ENCODE measurements around the gene PRR20C.

DNA sequence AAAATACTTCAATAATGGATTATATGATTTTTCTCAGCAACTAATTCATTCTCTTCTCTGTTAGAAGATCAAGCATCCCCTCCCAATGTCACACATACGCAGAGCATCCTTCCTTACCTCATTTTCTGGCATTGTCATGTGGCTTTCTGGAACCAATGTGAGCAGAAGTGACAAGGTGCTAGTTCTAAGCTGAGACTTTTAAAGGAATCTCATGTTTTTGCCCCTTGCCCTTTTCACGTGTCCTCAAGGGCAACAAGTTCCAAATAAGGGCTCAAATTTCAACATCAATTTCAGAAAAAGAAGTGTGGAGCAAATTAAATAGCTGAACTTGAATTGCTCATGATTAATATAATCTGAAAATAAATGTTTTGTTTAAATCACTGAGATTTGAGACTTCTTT is 17.8 kb upstream of the PRR20C start:
- TF ChIP-seq TAF1 (IDR thresholded peaks at IDR 0.05; ENCODE audit: borderline replicate concordance, low read depth, low read length) (no peak), FOXJ3 (CRISPR knock-in tag; IDR thresholded peaks at IDR 0.05) (no peak), POLR2AphosphoS5 (IDR thresholded peaks at IDR 0.05; ENCODE audit: low read depth, low read length) (no peak), FOSL2 (IDR thresholded peaks at IDR 0.05; ENCODE audit: borderline replicate concordance, low read depth) (no peak), RXRA (IDR thresholded peaks at IDR 0.05; ENCODE audit: borderline replicate concordance, low read depth) (no peak), EP300 (IDR thresholded peaks at IDR 0.05; ENCODE audit: borderline replicate concordance in 1 of 2, low read depth in 1 of 2, low read length in 1 of 2) (no peak), CHD2 (IDR thresholded peaks at IDR 0.05; ENCODE audit: low read length, partially characterized antibody) (no peak)
- TF ChIP-seq, protein P1, sequence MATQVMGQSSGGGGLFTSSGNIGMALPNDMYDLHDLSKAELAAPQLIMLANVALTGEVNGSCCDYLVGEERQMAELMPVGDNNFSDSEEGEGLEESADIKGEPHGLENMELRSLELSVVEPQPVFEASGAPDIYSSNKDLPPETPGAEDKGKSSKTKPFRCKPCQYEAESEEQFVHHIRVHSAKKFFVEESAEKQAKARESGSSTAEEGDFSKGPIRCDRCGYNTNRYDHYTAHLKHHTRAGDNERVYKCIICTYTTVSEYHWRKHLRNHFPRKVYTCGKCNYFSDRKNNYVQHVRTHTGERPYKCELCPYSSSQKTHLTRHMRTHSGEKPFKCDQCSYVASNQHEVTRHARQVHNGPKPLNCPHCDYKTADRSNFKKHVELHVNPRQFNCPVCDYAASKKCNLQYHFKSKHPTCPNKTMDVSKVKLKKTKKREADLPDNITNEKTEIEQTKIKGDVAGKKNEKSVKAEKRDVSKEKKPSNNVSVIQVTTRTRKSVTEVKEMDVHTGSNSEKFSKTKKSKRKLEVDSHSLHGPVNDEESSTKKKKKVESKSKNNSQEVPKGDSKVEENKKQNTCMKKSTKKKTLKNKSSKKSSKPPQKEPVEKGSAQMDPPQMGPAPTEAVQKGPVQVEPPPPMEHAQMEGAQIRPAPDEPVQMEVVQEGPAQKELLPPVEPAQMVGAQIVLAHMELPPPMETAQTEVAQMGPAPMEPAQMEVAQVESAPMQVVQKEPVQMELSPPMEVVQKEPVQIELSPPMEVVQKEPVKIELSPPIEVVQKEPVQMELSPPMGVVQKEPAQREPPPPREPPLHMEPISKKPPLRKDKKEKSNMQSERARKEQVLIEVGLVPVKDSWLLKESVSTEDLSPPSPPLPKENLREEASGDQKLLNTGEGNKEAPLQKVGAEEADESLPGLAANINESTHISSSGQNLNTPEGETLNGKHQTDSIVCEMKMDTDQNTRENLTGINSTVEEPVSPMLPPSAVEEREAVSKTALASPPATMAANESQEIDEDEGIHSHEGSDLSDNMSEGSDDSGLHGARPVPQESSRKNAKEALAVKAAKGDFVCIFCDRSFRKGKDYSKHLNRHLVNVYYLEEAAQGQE (IDR thresholded peaks at IDR 0.05; ENCODE audit: low read depth, low read length): no peak
- TF ChIP-seq, protein P2, sequence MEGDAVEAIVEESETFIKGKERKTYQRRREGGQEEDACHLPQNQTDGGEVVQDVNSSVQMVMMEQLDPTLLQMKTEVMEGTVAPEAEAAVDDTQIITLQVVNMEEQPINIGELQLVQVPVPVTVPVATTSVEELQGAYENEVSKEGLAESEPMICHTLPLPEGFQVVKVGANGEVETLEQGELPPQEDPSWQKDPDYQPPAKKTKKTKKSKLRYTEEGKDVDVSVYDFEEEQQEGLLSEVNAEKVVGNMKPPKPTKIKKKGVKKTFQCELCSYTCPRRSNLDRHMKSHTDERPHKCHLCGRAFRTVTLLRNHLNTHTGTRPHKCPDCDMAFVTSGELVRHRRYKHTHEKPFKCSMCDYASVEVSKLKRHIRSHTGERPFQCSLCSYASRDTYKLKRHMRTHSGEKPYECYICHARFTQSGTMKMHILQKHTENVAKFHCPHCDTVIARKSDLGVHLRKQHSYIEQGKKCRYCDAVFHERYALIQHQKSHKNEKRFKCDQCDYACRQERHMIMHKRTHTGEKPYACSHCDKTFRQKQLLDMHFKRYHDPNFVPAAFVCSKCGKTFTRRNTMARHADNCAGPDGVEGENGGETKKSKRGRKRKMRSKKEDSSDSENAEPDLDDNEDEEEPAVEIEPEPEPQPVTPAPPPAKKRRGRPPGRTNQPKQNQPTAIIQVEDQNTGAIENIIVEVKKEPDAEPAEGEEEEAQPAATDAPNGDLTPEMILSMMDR (IDR thresholded peaks at IDR 0.05): no peak
- TF ChIP-seq, protein P3, sequence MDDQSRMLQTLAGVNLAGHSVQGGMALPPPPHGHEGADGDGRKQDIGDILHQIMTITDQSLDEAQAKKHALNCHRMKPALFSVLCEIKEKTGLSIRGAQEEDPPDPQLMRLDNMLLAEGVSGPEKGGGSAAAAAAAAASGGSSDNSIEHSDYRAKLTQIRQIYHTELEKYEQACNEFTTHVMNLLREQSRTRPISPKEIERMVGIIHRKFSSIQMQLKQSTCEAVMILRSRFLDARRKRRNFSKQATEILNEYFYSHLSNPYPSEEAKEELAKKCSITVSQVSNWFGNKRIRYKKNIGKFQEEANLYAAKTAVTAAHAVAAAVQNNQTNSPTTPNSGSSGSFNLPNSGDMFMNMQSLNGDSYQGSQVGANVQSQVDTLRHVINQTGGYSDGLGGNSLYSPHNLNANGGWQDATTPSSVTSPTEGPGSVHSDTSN (IDR thresholded peaks at IDR 0.05): no peak

All from SK-N-SH (cell line).